Psoas muscle (tissue), 8 donors: ENCODE data around the gene MEPCE. TPM values are rescaled to one million over a fixed set of nuclear protein-coding genes. Genes with fewer than 3 reads are reported as not detected.

Experiments used
- ATAC-seq, 4 donors: fragments of 200-7000 bp; cut with Tn5 transposase; one replicate each; pipeline ENCODE4 v1.9.1; 2020; ENCODE audit warnings: moderate library complexity in 3 of 4, mild to moderate bottlenecking in 2 of 4
- DNase-seq, 2 donors: peaks; one replicate each; pipeline ENCODE4 v3.0.0-alpha.2; 2020
- H3K27ac ChIP-seq: fragments of 200-600 bp; one replicate; pipeline ENCODE4 v1.8.0; 2022
- H3K27me3 ChIP-seq, 3 donors: fragments of 200-600 bp in 1 of 3; one replicate each; pipeline versions ENCODE4 v1.6.1 to v1.8.0; 2013 to 2022; ENCODE audit warnings: low read length in 2 of 3, mild to moderate bottlenecking in 2 of 3, moderate library complexity in 1 of 3; ENCODE audit not compliant: insufficient read depth in 3 of 3
- H3K36me3 ChIP-seq, 2 donors: fragments of 200-600 bp in 1 of 2; one replicate each; pipeline versions ENCODE4 v1.6.1 to v1.8.0; 2013 to 2022; ENCODE audit warnings: low read depth in 1 of 2, mild to moderate bottlenecking in 1 of 2, moderate library complexity in 1 of 2; ENCODE audit not compliant: insufficient read depth in 1 of 2
- H3K4me1 ChIP-seq: fragments of 200-600 bp; one replicate; pipeline ENCODE4 v1.8.0; 2022
- H3K4me3 ChIP-seq: fragments of 200-600 bp; one replicate; pipeline ENCODE4 v1.8.0; 2022; ENCODE audit warnings: mild to moderate bottlenecking
- H3K9me3 ChIP-seq: fragments of 200-600 bp; one replicate; pipeline ENCODE4 v1.8.0; 2022
- WGBS, 3 donors: extraction: QIAGEN DNeasy Blood & Tissue Kit; methylation state at CpG; one replicate each; pipeline versions ENCODE4 v1.1.6 to v1.1.7; 2013; 5-methylcytosine and 5-hydroxymethylcytosine counted together
- intact Hi-C, 2 donors: fragments of 100-400 bp; cut with DNase I; formaldehyde crosslinking; loops; one replicate each; pipeline versions ENCODE4 v1.11.0 to v1.14.2; 2022
- polyA plus RNA-seq, 3 donors: library from polyadenylated mRNA; stranded (reverse); fragments of 200-250 nt; gene quantifications; one replicate each; pipeline ENCODE4 v1.2.3, GENCODE V29; 2013
- total RNA-seq, 4 donors: library from RNA; stranded (reverse); fragmentation: NEBNext Ultra II Directional in 2 of 4; extraction: Animal tissue kit (Norgen Biotek cat#: 25700) in 2 of 4; gene quantifications; one replicate each; pipeline versions ENCODE4 v1.2.1 to v1.2.4, GENCODE V29; 2021 to 2023
- TF ChIP-seq, protein P1 (sequence below): fragments of 200-600 bp; IDR thresholded peaks from one replicate; pipeline ENCODE4 v1.8.0; 2022; ENCODE audit warnings: antibody characterized with exemption
- donor health status: healthy with polysubstance abuse.
- donor health status: DM: no; HTN: no; CAD: no; lungs with moderate emphysema.
- donor health status: Bipolar disorder and iron deficiency.
- donor health status: healthy.
- donor health status: DM: yes; HTN: yes; CAD: no.
- donor health status: DM: no; HTN: no; CAD: no.
- donor health status: DM: no; HTN: no; CAD: no.
- donor health status: DM: yes; HTN: yes; CAD: no.

Gene MEPCE
- total and polyA plus RNA-seq, 7 donors = 27.2 to 41.5 (median 35.6) TPM

DNA sequence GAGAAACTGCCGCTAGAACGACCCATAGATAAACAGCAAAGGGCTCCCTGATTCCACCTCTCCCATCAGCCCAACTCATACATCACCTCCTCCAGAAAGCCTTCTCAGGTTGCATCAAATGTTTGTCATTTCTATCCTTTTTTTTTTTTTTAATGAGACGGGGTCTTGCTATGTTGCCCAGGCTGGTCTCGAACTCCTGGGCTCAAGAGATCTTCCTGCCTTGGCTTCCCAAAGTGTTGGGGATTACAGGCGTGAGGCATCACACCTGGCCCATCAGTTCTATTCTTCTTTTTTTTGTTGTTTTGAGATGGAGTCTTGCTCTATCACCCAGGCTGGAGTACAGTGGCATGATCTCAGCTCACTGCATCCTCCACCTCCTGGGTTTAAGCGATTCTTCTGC is 27.4 kb downstream of the MEPCE start:
- TF ChIP-seq, protein P1, sequence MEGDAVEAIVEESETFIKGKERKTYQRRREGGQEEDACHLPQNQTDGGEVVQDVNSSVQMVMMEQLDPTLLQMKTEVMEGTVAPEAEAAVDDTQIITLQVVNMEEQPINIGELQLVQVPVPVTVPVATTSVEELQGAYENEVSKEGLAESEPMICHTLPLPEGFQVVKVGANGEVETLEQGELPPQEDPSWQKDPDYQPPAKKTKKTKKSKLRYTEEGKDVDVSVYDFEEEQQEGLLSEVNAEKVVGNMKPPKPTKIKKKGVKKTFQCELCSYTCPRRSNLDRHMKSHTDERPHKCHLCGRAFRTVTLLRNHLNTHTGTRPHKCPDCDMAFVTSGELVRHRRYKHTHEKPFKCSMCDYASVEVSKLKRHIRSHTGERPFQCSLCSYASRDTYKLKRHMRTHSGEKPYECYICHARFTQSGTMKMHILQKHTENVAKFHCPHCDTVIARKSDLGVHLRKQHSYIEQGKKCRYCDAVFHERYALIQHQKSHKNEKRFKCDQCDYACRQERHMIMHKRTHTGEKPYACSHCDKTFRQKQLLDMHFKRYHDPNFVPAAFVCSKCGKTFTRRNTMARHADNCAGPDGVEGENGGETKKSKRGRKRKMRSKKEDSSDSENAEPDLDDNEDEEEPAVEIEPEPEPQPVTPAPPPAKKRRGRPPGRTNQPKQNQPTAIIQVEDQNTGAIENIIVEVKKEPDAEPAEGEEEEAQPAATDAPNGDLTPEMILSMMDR = no peak
- Histone ChIP-seq H3K4me3 (no peak overlapping the region), H3K9me3 (no peaks in the 10 kb centered on the region), H3K36me3 (no peaks in the 10 kb centered on the region), H3K27me3 (no peaks in the 10 kb centered on the region), H3K27ac (no peak overlapping the region), H3K4me1 (no peaks in the 10 kb centered on the region)
- WGBS, 3 donors = 91 to 96% (median 92%) methylated on average over 6 of the region's 6 CpGs
- intact Hi-C loops = no loop called here
- DNase-seq (no peak), ATAC-seq (no peak)

DNA sequence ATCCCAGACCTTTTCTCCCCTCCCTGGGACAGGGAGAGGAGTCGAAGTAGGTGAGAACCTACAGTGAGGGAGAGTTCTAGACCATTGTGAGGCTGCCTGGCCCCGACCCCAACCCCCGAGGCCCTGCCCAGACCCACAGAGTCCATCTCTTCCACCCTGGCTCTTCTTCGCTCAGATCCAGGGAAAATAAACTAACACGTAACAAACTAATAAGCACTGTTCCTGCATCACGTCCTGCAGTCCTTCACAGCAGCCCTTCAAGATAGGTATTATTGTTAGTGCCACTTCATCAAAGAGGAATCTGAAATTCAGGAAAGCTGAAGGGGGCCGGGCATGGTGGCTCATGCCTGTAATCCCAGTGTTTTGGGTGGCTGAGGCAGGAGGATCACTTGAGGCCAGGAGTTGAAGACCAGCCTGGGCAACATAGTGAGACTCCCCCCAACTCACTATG is 34.6 kb downstream of the MEPCE start, which contains the start of gene SPACDR:
Gene SPACDR, minus strand, starts transcription at position 51 of the 451 bp plus-strand sequence. CDS start 235 bp downstream, outside the sequence.
- WGBS, 3 donors = 72 to 86% (median 74%) methylated on average over 7 of the region's 7 CpGs
- intact Hi-C loops = no loop called here
- peaks cover 7% of the 10 kb centered on the region for H3K4me1 ChIP-seq

DNA sequence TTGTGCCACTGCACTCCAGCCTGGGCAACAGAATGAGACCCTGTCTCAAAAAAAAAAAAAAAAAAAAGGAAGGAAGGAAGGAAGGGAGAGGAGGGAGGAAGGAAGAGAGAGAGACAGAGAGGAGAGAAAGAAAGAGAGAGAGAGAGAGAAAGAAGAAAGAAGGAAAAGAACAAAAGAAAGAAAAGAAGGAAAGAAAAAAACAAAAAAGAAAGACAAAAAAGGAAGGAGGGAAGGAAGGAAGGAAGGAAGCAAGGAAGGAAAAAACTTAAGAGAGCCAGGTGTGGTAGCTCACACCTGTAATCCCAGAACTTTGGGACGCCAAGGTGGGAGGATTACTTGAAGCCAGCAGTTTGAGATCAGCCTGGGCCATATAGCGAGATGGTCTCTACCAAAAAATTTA is 35.2 kb downstream of the MEPCE start:
- H3K9me3 ChIP-seq = no peaks in the 10 kb centered on the region
- no peak for ATAC-seq
- no peaks in the 10 kb centered on the region for H3K36me3 ChIP-seq
- H3K4me3 ChIP-seq = no peak overlapping the region
- TF ChIP-seq, protein P1 = no peak
- WGBS, 3 donors = 93 to 94% (median 94%) methylated on average over 2 of the region's 2 CpGs
- intact Hi-C loops = loop anchor here (5.0 kb wide), 2 partner anchors 98 to 228 kb away; partner anchors contain the start of gene GIGYF1 (in 1 of the 2)
- H3K27ac ChIP-seq = no peak overlapping the region
- no peaks in the 10 kb centered on the region for H3K27me3 ChIP-seq
- peaks cover 11% of the 10 kb centered on the region for H3K4me1 ChIP-seq
- DNase-seq = no peak

More for the DNA sequence above, 34.6 kb downstream of the MEPCE start, which contains the start of gene SPACDR:
- Histone ChIP-seq H3K27me3 (no peaks in the 10 kb centered on the region), H3K27ac (no peak within 1 kb of the TSS), H3K4me3 (no peak within 1 kb of the TSS), H3K36me3 (no peaks in the 10 kb centered on the region), H3K9me3 (no peaks in the 10 kb centered on the region)
- TF ChIP-seq, protein P1 = no peak
- ATAC-seq (no peak), DNase-seq (no peak)

DNA sequence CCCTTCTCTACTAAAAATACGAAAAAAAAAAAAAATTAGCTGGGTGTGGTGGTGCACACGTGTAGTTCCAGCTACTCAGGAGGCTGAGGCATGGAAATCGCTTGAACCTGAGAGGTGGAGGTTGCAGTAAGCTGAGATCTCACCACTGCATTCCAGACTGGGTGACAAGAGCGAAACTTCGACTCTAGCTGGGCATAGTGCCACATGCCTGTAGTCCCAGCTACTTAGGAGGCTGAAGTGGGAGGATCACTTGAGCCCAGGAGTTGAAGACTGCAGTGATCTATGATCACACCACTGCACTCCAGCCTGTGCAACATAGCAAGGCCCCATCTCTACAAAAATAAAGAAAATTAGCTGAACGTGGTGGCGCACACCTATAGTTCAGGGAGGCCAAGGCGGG is 35.7 kb downstream of the MEPCE start:
- H3K36me3 ChIP-seq = peaks cover 0 to 2% of the 10 kb centered on the region in 2 donors
- no peaks in the 10 kb centered on the region for H3K9me3 ChIP-seq
- H3K27ac ChIP-seq = no peak overlapping the region
- DNase-seq = no peak
- no peak for ATAC-seq
- 54 to 60% (median 60%) methylated on average over 8 of the region's 8 CpGs for WGBS, 3 donors
- TF ChIP-seq, protein P1 = no peak
- H3K27me3 ChIP-seq = no peaks in the 10 kb centered on the region
- H3K4me1 ChIP-seq = peaks cover 11% of the 10 kb centered on the region
- intact Hi-C loops = loop anchor here (5.0 kb wide), 2 partner anchors 97 to 227 kb away; partner anchors contain the start of gene GIGYF1 (in 1 of the 2)
- no peak overlapping the region for H3K4me3 ChIP-seq
